Subcutaneous adipose tissue (tissue), 4 donors: ENCODE data around the gene COL25A1. TPM values are rescaled to one million over a fixed set of nuclear protein-coding genes. Genes with fewer than 3 reads are reported as not detected.

Experiments
- CTCF ChIP-seq: fragments of 450-650 bp; IDR thresholded peaks from one replicate; pipeline ENCODE4 v1.5.1; 2016; ENCODE audit warnings: low read depth, mild to moderate bottlenecking, control low read depth, antibody characterized with exemption, moderate library complexity
- total RNA-seq, 4 donors: library from RNA; depleted of rRNA; stranded (reverse); fragments of >200 nt; gene quantifications; one replicate each; pipeline ENCODE4 v1.1.0, GENCODE V29; 2016

The COL25A1 gene
- total RNA-seq, 4 donors from 2014 or later, result 4.9 to 12.9 (median 10.1) TPM

GRCh38 chr4:109027016-109027500 is 275.4 kb downstream of the COL25A1 start:
- no peak for TF ChIP-seq CTCF

DNA sequence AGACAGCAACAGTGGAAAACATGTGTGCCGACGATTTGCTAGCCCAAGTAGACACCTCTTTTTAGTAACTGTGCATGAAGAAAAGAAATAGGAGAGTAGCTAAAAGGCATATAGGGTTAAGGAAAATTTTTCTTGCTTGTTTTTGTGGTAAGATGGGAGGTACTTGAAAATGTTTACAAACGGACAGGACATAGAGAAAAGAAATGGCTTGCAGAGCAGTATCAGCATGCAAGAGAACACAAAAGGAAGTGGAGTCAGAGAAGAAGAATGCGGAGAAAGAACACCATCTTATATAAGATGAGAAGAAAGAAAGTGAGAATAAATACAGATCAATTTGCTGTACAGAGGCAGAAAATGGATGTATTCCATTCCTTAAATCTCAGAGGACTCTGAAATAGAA is 275.9 kb downstream of the COL25A1 start:
- no peak for TF ChIP-seq CTCF

- TF ChIP-seq CTCF, result no peak
Measured at GRCh38 chr4:109025471-109026076, 276.9 kb downstream of the COL25A1 start.

GRCh38 chr4:109022961-109023360 is 279.5 kb downstream of the COL25A1 start:
- TF ChIP-seq CTCF, result no peak

DNA sequence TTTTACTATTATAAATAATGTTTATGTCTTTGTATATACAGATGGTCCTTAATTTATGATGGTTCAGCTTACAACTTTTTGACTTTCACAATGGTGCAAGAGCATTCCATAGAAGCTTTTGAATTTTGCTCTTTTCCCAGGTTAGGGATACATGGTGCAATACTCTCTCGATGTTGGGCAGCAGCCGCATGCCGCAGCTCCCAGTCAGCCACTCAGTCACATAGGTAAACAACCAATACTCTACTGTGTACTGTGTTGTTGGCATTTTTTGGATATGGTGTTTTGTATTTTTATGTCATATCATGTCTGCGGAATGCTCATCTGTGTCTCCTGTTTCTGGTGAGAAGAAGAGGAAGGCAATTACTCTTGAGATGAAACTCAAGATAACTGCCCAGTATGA is 281.6 kb downstream of the COL25A1 start:
- no peak for TF ChIP-seq CTCF

DNA sequence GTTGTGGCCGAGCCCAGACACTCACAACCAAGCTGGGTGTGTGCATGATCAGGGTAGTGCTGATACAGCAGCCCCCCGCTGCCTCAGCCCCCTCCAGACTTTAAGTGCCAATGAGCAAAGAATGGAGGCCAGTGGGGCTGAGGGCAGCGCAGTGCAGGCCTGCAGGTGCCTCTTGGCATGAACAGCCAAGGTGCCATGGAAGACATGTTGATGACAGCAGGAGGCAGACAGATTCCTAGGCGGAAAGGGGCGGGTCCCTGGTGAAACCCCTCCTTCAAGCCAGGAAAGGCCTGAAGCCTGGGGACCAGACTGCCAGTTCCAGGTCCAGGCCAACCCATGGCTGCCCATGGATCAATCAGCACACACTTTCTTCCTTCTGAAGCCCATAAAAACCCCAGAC is 286.3 kb downstream of the COL25A1 start:
- no peak for TF ChIP-seq CTCF

DNA sequence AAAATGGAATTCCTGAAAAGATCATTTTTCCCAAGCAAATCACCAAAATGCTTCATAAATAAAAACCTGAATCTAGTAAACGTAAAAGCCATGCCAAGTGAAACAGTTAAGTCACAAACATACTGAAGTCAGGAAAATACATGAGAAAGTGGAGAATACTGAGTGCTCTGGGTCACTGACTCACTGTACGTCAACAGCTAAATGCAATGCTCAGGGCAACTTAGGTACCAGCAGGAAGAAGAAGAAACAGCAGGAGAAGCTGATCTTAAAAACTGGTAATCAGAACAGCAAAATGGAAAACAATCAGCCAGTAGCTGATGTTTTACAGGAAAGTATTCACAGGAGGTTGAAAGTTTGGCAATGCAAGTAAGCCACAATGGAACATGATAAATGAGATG is 287.0 kb downstream of the COL25A1 start:
- no peak for TF ChIP-seq CTCF
